NCI-H226 (cell line): ENCODE results near the gene TRIM2.
"Not testable (repeated sequence)": the region's sequence is repeated elsewhere in the genome, so short reads cannot be mapped to it uniquely, and the experiment has no call there.

Experiments used
- DNase-seq: peaks from one replicate; pipeline ENCODE4 v3.0.0-alpha.2; 2015

TRIM2 gene

GRCh38 chr4:153191795-153192363 lies 12.4 kb upstream of the TRIM2 start:
- DNase-seq, result no peak

- no peak for DNase-seq
Measured at GRCh38 chr4:153197301-153197700, 6.9 kb upstream of the TRIM2 start.

- no peak for DNase-seq
Measured at GRCh38 chr4:153198719-153199118, 5.5 kb upstream of the TRIM2 start.

- not testable (repeated sequence) for DNase-seq
Measured at GRCh38 chr4:153203746-153204145, 497 bp upstream of the TRIM2 start.

DNA sequence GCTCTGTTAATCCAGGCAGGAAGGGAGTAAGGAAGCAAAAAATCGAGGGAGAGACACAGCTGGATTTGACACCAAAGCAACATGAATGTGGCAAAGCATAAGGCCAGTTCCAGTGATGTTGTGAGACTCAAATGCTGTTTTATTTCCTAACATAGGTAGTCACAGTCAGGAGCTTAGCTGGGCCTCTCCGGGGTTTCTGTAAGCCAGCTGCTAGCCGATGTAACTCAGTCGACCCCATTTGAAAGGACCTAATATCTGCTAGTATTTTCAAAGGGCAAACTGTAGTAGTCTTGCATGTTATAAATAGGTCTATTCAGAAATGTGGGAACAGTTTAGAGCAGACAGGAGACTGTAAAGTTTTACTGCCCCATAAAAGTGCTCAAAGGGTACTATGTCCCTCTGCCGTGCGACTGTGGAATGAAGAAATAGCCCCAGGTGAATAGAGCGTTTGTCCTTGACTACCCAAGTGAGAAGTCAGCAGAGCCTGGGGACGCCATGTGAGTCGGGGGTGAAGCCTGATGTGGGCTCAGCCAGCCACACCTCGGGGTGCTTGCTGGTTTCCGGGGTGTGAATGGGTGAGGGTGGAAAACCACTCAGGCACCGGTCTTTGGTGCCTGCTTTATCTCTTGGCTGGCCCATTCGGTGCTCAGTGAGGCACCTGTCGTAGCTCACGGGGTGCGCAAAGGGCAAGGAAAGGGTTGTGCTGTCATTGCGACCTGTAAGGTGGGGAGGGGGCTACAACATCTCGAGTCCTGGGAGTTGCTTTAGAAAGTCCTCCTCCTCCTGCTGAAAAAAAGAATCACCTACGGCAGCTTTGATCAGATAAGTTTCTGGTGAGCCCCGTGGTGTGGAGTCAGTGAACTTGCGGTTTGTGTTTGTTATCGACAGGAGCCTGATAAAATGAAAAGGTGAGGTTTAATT lies 745 bp downstream of the TRIM2 start:
- no peak for DNase-seq

DNA sequence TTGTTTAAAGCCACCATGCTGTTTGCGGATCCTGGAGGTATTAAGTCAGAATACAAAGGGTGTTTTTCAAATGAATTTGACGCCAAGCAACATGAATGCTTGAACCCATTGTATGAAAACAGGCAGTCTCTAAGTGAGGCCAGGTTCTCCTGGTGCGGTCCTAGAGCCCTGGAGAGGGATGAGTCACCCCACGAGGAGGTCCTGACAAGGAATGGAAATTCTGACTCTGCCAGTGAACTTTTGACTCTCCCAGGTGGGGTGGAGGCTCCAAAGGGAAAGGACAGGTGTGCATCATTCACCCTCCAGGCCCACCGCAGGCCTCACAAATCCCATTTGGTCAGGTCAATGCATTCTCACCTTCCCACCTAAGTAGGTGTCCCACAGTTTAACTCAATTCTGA lies 1.5 kb downstream of the TRIM2 start:
- peak; percentile 47 for DNase-seq

GRCh38 chr4:153206534-153206933 lies 2.3 kb downstream of the TRIM2 start:
- no peak for DNase-seq

- DNase-seq, result no peak
Measured at GRCh38 chr4:153207027-153207426, 2.8 kb downstream of the TRIM2 start.

DNA sequence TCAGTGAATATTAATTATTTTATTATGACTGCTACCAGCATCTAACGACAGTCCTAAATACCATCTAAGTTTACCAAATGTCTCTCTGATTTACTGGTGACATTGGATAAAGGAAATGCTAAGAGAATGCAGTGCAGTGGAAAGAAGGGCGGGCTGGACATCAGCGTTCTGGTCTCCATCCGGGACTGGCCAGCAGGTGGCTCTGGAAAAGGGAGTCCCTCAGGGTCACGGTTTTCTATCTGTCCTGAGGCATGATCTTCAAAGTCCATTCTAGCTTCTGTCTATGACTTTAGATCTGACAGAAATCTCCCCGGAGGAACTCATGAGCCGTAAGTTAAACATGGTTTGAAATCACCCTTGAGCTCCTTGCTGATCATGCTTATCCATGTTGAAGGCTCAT lies 3.3 kb downstream of the TRIM2 start:
- DNase-seq, result no peak

DNA sequence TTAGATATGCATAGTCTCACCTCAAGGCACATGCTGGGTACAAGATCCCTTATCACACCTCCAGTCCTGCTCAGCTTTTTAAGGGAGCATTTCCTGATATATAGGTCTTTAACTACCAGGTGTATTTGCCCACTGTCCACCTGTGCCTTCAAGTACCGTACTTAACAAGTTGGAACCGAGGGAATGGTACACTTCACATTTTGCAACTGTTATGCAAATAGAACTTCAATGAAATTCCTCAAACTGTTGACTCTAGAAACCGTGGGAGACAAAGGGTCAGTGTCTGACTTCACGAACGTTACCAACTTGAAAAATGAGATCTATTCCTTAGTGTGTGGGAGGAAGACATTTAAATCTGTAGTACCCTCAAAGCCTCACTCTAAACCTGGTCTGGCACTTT lies 5.2 kb downstream of the TRIM2 start:
- no peak for DNase-seq

DNA sequence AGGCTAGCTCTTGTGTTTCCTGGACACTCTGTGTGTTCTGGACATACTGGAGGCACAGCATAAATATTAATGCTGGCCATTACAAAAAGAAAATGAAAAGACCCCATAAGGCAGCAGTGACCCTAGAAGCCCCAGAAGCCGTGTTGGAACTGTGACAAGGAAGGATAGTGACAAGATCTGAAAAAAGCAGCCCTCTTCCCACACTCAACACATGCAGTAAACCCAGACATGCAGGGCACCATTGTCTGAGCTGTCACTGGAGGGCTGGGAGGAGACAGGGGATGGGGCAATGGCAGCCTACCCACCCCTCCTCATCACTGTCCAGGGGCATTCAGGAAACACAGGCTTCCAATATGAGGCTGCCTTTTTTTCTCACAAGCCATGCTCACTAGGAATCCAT lies 6.5 kb downstream of the TRIM2 start:
- DNase-seq, result no peak

- DNase-seq, result peak; percentile 22
Measured at GRCh38 chr4:153211986-153212728, 7.9 kb downstream of the TRIM2 start.

GRCh38 chr4:153212736-153213135 lies 8.5 kb downstream of the TRIM2 start:
- DNase-seq, result no peak

- DNase-seq, result no peak
Measured at GRCh38 chr4:153215921-153216320, 11.7 kb downstream of the TRIM2 start.

DNA sequence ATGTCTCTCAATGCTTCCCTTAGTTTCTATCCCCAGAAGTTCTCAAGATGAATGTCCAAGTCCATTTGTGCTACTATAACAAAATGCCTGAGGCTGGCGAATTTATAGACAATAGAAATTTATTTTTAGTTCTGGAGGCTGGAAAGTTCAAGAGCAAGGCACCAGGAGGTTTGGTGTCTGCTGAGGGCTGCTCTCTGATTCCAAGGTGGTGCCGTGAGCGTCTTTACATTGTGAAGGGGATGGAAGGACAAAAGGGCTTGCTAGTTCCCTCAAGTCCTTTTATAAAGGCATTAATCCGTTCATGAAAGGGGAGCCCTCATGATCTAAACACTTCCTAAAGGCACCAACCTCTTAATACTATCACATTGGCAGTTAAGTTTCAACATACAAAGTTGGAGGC lies 12.3 kb downstream of the TRIM2 start:
- no peak for DNase-seq

GRCh38 chr4:153217440-153217839 lies 13.2 kb downstream of the TRIM2 start:
- no peak for DNase-seq

GRCh38 chr4:153218961-153219360 lies 14.7 kb downstream of the TRIM2 start:
- DNase-seq, result no peak

DNA sequence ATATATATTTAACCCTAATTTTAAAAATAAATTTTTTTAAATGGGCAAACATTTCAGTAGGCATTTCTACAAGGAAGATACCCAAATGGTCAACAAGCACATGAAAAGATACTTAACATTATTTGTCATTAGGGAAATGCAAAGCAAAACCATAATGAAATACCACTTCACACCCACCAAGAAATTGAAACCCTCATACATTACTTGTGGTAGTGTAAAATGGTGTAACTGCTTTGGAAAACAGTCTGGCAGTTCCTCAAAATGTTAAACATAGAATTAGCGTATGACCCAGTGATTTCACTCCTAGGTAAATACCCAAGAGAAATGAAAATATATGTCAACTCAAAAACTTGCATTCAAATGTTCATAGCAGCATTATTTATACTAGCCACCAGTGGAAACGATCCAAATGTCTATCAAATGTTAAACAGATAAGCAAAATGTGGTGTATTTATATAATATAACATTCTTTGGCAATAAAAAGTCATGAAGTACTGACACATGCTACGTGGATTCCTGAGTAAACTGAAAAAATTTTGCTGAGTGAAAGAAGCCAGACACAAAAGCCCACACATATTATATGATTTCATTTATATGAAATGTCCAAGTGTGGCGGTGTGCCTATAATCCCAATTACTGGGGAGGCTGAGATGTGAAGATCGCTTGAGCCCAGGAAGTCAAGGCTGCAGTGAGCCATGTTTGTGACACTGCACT lies 16.6 kb downstream of the TRIM2 start:
- peak; percentile 11 for DNase-seq

DNA sequence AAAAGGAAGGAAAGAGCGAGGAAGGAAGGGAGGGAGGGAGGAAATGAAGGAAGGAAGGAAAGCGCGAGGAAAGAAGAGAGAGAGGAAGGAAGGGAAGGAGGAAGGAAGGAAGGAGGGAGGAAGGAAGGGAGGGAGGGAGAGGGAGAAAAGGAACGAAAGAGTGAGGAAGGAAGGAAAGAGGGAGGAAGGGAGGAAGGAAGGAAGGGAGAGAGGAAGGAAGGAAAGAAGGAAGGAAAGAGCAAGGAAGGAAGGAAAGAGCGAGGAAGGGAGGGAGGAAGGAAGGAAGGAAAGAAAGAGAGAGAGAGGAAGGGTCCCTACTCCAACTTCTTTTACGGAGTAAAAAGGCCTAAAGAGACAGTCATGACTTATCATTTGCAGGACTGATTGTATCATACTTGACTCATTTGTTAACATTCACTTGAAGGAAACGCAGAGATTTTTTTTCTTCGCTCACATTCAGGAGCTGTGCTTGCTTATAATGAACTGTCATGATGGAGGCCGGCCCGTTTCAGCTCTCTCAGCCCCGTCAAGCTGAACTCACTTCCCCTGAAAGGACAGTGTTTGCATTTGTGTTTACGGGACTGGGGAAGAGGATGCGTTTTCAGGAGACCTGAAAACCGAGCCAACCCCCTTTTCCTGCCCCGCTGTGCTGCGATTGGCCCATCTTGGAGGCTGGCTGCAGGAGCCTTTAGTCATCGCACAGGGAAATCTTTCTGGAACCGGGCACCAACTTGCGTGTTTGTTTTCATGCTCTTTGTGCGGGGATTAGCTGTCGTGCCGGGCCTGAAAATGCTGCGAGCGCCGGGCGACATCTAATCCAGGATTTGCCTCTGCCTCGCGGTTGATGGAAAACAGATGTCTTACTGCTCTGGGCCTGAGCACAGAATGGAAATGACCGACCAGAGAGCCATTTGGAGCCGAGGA lies 17.8 kb downstream of the TRIM2 start:
- peak; percentile 77 for DNase-seq

GRCh38 chr4:153222707-153223426 lies 18.6 kb downstream of the TRIM2 start:
- peak; percentile 13 for DNase-seq

DNA sequence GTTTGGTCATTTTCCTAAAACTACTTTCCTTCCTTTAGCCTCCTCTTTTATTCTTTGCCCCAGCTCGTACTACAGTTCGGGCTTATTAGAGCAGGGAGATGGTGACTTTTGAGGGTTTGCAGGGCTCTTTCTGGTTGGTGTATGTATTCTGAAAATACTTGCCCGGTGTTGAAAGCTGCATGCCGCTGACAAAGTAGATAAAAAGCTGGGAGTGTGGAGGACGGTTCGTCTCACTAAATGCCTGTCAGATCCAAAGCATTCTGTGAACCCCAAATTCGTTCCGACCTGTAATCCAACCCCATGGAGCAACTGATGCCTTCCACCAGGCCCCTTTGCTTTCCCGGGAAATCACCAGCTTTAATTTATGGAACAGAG lies 19.2 kb downstream of the TRIM2 start:
- no peak for DNase-seq
